Hematopoietic multipotent progenitor cell treated with erythropoietin and hydrocortisone succinate and interleukin-3 and kit ligand, for 8 days (in vitro differentiated cells): Measurements from ENCODE around the gene SLC22A1.
"Not testable (repeated sequence)": the region's sequence is repeated elsewhere in the genome, so short reads cannot be mapped to it uniquely, and the experiment has no call there.

Source experiments
- DNase-seq: peaks from one replicate; pipeline ENCODE4 v3.0.0-alpha.2; 2015

Gene SLC22A1

GRCh38 chr6:160139420-160139851 lies 17.8 kb downstream of the SLC22A1 start:
- no peak for DNase-seq

DNA sequence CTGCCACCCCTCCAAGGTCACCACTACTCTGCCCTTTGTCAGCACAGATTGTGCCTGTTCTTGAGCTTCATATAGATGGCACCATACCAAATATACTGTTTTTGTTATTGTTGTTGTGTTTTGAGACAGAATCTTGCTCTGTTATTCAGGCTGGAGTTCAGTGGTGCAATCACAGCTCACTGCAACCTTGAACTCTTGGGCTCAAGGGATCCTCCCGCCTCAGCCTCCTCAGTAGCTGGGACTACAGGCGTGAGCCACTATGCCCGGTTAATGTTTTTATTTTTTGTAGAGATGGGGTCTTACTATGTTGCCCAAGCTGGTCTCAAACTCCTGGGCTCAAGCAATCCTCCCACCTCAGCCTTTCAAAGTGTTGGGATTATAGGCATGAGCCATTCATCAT lies 18.9 kb downstream of the SLC22A1 start:
- DNase-seq = not testable (repeated sequence)

- DNase-seq = no peak
Measured at GRCh38 chr6:160141001-160141726, 19.5 kb downstream of the SLC22A1 start.

DNA sequence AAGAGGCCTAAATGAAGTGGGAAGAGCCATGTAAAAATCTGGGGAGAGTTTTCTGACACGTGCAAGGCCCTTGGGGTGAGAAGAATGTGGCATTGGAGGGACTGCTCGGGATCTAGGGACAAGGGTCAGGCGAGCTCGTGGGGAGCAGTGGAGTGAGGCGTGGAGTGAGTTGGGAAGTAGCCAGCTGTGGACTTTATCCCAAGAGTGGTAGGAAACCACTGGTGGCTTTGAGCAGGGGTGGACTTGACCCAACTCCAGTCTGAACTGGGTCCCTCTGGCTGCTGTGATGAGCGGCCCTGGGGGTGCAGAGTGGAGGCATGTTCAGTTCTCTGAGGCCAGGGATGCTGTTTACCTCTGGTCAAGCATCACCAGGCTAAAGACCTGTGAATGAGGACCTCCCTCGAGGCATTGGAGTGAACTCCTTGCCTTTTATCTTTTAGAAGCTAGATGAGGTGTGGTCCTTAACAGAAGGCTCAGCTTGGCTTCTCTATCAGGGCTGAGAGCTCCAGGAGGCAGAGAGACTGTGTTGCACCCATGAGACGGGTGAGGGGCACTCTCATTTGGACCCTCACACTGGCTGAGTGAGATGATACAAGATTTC lies 20.6 kb downstream of the SLC22A1 start:
- DNase-seq = no peak

DNA sequence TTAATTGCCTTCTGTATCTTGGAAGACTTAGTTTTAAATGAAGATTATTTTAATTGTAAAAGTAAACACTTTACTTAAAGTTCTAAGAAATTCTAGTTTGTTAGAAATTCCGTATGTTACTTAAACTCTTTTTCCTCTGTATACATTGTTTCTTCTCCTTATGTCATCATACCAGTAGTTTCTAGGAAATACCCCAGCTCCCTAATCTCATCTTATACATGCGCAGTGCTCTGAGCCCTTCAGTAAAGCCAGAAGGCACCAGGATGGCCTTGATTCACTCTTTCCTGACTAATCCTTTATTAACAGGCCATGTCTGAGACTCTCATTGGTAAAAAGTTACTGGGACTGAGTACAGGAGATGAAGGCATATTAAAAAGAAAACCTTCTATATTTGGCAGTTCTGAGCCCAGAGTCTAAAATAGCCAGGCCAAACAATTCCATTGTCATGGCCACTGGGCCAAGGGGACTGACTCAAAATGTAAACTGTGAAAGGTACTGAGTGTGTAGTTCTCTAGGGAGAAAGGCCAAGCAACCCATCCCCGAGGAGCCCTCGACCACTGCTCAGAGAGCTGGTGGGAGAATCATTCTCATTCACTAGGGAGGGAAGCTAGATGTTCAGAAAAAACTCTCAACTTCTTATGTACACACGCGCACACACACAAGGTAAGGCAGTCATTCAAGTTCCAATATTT lies 25.0 kb downstream of the SLC22A1 start:
- DNase-seq = no peak

DNA sequence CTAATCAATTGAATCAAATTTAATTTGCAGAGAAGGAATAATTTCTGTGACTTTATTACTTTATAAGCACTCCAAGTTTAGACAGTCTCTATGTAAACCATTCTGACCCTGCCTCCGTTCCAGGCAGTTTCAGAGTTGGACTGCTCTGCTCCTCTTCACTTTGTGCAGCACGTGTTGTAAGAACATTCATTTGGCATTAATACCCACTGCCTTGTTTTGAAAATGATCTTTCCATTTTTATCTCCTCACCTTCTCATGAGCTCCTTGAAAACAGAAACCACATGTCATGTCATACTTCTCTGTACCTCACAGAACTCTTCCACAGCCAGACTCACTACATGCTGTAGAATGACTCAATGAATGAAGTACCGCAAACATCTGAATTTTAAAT lies 25.5 kb downstream of the SLC22A1 start:
- DNase-seq = no peak

GRCh38 chr6:160154471-160154870 lies 32.9 kb downstream of the SLC22A1 start:
- DNase-seq = no peak

GRCh38 chr6:160156842-160157241 lies 35.2 kb downstream of the SLC22A1 start:
- DNase-seq = no peak

DNA sequence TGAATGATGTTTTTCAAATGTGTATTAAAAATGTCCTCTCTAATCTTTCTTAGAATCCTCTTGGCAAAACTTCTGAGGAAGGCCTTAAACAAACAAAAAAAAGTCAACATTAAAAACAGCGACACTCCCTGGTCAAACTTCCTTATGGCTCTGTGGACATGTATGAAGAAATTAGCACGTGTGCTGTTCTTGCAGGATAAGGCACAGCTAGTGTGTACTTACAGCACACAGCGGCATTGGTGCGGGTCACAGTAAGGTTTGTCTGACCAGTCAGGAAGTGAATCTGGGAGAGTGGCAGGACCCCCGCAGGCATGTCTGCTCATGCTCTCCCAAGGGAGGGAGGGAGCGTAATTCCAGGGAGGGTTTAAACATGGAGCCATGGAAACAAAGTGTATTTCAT lies 38.8 kb downstream of the SLC22A1 start:
- no peak for DNase-seq

- no peak for DNase-seq
Measured at GRCh38 chr6:160160929-160161646, 39.5 kb downstream of the SLC22A1 start.

DNA sequence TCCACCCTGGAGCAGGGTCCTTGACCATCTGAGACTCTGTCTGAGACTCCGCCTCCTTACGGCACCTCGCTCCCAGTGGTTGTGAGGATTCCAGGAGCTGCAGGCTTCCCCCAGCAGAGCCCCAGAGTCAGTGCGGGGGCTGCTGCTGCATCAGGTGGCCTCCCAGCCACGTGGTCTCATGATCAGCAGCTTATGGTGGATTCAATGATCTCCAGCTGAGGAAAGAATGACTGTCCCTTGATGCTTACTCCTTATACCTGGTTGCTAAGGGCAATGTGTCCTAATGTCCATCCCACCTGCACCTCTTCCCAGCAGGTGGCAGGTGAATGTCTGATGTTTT lies 40.0 kb downstream of the SLC22A1 start:
- no peak for DNase-seq

GRCh38 chr6:160162030-160162566 lies 40.5 kb downstream of the SLC22A1 start:
- DNase-seq = no peak

- DNase-seq = no peak
Measured at GRCh38 chr6:160163425-160163824, 41.8 kb downstream of the SLC22A1 start.

DNA sequence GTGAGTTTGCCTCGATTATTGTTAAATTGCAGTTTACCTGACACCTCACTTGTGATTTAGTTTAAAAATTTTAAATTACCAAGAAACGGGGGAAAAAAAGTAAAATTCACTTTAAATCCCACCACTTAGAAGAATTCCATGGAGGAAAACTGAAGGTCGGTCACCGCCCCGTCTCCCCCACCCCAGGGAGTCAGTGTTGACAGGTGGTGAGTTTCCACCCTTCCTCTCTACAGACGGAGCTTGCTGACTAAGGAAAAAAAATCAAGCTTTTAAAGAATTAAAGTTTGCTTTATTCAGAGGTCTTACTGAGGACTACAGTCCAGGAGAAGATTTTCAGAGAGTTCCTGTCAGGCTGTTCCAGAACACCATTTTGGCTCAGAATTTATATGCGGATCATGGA lies 42.3 kb downstream of the SLC22A1 start:
- no peak for DNase-seq

DNA sequence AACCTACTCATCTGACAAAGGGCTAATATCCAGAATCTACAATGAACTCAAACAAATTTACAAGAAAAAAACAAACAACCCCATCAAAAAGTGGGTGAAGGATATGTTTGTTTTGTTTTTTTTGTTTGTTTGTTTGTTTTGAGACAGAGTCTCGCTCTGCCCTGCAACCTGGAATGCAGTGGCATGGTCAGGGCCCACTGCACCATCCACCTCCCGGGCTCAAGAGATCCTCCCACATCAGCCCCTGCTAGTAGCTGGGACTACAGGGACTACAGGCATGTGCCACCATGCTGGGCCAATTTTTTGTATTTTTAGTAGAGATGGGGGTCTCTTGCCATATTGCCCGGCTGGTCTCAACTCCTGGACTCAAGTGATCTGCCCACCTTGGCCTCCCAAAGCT lies 44.3 kb downstream of the SLC22A1 start:
- DNase-seq = not testable (repeated sequence)

GRCh38 chr6:160167604-160168399 lies 46.2 kb downstream of the SLC22A1 start:
- DNase-seq = no peak

DNA sequence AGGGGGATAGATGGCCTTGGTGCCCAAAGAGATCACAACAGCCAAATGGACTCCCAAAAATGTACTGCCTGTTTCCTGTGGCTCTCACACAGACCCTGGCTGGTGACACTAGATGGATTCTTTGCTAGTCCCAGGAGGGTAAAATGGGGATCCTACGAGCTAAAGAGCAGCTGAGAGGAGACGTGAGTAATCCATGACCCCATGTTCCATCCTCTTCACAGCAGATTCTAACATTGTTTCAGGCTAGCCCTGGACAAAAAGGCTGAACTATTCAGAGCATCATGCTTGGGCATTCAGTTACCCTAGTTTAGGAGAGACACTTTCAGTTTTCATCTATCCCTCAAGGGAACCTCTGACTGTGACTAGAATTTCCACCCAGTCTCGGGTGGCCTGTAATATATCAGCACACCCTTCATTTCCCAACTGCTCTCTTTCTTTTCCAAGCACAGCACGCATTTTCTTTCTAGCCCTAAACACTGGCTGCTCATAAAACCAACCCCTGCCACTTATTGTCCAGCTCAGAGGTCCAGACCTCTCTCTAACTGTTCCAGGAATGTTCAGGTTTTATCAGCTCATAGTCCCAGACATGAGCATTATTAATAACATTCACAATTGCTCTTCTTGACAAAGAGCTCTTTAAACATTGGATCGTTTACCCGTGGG lies 48.5 kb downstream of the SLC22A1 start:
- DNase-seq = no peak

- DNase-seq = no peak
Measured at GRCh38 chr6:160172704-160173103, 51.1 kb downstream of the SLC22A1 start.

DNA sequence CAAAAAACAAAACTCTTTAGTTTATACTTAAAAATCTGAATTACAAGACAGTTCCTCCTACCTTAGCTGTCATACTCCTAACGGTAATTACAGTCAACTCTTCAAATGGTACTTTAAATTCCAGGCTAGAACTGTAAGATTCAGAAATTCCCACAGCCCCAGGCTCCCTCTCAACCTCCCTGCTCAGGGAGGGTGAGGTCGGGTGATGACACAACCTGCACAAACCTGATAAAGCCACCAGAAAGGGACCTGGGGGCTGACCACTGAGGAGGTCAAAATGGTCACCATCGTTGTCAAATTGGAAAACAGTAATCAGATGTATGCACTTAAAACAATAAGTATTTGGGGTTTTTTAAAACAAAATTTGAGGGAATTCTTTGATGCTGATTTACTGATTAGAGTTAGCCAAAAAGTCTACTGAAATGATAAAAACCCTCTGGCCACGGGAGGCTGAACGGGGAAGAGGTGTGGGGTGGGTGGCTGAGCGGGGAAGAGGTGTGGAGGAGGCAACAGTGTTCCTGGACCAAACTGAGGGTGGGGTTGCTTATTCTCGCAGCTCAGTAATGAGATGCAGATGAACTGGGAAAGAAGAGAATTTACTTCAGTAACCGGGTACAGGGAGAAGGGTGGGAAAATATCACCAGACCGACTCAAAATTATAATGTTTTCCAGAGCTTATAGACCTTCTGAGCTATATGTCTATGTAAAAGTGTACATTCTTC lies 52.4 kb downstream of the SLC22A1 start:
- DNase-seq = no peak

DNA sequence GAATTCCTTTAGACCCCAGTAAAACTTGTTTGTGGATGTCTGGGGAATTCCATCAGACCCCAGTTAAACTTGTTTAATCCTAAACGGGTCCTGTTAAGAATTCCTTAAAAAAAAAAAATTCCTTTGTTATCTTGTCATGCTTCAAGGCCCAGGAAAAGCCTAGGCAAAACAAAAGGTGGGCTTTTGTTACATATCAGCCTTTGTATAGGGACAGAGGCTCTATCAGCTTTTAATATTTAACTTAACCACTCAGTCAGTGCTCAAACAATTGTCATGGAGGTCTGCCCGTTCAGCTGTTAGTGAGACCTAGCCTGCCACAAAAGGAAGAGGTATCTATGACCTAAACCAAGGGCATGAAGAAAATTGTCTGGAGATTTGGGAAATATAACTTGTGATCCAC lies 53.1 kb downstream of the SLC22A1 start:
- DNase-seq = no peak

GRCh38 chr6:160177220-160177619 lies 55.6 kb downstream of the SLC22A1 start:
- no peak for DNase-seq
